ENCODE measurements around the gene SCGN.

DNA sequence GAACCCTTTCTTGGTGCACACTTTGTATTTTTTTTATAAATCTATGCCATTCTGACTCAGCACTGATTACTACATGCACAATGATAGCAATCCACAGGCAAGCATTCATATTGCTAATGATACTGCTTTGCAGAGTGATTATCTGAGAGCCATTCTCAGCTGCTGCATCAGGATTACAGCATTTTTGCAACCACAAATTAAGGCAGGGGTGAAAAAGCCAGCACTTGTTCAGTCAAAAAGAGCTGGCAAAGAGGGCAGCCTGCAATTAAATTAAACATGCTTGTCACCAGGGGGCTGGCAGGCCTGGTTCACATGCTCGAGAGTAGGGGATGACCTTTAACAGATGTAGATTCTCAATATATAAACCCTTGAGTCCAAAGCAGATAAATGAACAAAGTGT, 61.8 kb downstream of the SCGN start:
- TF ChIP-seq, protein P1, sequence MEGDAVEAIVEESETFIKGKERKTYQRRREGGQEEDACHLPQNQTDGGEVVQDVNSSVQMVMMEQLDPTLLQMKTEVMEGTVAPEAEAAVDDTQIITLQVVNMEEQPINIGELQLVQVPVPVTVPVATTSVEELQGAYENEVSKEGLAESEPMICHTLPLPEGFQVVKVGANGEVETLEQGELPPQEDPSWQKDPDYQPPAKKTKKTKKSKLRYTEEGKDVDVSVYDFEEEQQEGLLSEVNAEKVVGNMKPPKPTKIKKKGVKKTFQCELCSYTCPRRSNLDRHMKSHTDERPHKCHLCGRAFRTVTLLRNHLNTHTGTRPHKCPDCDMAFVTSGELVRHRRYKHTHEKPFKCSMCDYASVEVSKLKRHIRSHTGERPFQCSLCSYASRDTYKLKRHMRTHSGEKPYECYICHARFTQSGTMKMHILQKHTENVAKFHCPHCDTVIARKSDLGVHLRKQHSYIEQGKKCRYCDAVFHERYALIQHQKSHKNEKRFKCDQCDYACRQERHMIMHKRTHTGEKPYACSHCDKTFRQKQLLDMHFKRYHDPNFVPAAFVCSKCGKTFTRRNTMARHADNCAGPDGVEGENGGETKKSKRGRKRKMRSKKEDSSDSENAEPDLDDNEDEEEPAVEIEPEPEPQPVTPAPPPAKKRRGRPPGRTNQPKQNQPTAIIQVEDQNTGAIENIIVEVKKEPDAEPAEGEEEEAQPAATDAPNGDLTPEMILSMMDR (IDR thresholded peaks at IDR 0.05; ENCODE audit: borderline replicate concordance, extremely low read depth, low read length, poor library complexity, severe bottlenecking) = no peak
- no peak for TF ChIP-seq EZH2 (IDR thresholded peaks at IDR 0.05; ENCODE audit: borderline replicate concordance, low read depth, low read length, severe bottlenecking)

Measured in DND-41 (cell line).